Activated T-cell treated with anti-CD3 and anti-CD28 coated beads, Interleukin-2, amount 50 U/mL, for 1 hour (primary cell): ENCODE measurements around the gene PCBP4.

Experiments used
- DNase-seq: peaks from one replicate; pipeline ENCODE4 v3.0.0-alpha.2; 2020

Gene PCBP4

DNA sequence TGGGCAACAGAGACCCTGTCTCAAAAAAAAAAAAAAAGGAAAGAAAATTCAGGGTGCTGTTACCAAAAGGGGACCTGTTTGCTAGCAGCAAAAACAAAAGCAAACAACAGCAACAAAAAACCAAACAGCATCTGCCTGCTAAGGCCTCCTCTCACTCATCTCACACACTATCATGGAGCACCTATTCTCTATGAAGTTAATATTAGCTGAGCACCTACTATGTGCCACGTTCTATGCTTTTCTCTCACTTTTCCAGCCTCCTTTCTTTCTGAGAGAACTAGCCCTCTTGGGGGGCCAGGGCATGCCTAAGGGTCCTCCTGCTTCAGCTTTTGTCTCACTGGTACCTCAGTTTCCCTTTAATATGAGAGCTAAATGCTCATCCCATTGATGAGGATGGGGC, 12.5 kb downstream of the PCBP4 start:
- DNase-seq = no peak

DNA sequence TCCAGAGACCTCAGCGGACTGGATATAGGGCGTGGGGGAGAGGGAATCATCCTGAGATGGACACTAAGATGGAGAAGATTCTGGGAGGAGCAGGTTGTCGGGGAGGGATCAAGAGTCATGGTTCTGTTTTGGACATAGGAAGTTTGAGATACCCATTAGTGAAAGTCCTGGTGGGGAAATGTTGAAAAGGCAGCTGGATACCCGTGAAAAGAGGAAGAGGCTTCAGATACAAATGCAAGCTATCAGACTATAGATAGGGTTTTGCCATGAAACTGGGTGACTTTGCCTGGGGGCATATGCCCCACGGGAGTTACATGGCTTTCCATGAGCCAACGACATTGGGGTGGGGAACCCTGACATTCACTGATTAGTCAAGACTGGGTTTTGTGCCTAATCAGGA, 13.1 kb downstream of the PCBP4 start:
- no peak for DNase-seq

DNA sequence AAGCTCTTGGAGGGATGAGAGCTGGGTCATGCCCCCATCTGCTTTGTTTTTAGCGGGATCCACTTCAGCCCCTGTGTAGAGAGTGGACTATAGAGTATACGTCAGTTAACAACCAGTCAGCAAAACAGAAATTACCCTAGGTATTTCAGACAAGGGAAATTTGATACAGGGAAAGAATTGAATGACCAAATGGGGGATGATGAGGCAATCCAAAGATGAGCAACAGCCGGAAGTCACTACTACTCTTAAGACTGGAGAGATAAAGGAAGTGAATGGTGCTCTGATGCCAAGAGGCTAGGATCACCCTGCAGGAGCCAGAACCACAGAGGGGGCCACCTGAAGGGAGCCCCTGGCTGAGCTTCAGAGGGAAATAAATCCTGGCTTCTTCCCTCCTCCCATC, 13.8 kb downstream of the PCBP4 start:
- no peak for DNase-seq

DNA sequence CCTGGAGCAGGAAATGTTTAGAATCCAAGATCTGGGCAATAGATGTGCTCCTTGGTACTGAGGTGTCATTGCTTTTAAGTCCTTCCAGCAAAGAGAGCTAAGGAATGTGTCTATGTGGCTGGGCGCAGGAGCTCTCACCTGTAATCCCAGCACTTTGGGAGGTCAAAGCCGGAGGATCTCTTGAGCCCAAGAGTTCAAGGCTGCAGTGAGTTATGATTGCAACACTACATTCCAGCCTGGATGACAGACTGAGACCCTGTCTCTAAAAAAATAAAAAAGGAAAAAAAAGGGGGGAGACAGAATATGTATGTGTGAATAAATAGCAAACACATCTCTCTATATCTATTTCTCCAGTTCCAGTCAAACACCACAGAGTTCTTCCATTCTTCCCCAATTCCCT, 16.4 kb downstream of the PCBP4 start:
- no peak for DNase-seq

DNA sequence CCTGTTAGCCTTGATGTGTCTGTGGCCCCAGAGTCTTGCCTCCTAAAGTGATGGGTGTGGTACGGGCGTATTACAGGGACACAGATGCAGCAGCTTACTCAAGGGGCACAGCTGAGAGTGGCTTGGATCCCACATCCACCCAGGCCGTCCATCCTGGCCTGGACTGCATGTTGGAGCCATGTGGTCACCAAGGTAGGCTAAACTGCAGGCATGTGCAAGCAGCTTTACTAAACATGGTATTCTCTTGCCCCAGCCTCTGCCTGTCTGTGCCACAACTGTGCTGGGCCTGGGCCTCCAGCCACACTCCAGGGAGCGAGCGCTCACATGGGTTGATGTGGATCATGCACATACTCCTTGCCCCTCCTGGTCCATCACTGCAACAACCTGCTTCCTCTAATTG, 18.1 kb downstream of the PCBP4 start:
- DNase-seq = no peak

DNA sequence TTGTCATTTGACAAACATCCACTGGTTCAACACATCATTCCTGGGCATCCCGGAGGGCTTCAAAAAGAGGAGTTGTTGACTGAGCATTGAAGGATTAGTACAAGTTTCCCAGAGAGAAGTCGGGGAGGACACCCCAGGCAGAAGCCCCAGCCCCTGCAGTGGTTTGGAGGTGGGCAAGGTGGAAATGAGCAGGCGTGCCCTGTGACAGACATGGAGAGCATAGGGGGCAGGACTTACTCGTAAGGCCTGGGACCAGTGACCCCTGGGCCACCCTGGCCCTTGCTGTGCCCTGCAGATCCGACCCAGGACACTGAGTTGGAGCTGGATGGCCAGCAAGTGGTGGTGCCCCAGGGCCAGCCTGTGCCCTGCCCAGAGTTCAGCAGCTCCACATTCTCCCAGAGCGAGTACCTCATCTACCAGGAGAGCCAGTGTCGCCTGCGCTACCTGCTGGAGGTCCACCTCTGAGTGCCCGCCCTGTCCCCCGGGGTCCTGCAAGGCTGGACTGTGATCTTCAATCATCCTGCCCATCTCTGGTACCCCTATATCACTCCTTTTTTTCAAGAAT, 19.2 kb downstream of the PCBP4 start:
- no peak for DNase-seq

DNA sequence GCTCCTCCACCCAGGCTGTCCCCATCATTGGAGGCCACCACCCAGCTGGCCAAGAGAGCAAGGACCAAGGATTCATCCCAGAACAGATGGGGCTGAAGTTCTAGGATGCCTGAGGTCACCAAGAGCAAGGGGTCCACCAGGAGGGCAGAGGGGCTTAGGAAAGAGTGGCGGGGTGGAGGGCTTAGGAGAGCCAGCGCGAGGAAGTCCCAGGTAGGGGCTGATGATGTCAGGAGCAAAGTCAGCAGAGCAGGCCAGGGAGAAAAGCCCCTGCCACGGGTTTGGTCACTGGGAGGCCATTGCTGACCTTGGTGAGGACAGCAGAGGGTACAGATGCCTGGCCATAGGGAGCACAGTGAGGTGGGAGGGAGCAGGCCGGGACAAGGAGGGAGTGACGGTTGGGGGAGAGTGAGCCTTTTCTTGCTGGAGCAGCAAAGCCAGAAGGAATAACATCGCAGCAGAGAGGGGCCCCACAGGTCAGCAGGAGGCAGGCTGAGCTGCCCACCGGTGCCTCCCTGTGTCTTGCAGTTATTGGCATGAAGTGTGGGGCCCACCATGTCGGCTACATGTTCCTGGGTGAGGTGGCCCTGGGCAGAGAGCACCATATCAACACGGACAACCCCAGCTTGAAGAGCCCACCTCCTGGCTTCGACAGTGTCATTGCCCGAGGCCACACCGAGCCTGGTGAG, 19.9 kb downstream of the PCBP4 start:
- DNase-seq = peak; percentile 10

DNA sequence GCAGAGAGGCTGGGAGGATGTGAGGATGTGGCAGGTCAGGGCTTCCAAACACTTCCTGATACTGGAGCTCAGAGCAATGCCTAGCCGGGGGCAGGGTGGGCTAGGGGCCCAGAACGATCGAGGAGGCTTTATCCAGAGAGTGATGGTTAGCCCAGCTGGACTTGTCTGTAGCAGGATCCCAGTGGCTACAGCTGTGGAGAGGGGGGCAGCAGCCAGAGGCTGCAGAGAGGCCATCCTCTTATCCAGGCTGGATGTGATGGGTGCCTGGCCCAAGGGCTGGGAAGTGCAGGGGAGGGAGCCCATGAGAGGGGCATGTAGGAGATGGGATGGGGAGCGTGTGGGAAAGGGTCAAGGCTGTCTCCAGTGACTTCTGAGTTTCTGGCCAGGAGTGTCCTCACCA, 20.5 kb downstream of the PCBP4 start:
- peak; percentile 10 for DNase-seq

DNA sequence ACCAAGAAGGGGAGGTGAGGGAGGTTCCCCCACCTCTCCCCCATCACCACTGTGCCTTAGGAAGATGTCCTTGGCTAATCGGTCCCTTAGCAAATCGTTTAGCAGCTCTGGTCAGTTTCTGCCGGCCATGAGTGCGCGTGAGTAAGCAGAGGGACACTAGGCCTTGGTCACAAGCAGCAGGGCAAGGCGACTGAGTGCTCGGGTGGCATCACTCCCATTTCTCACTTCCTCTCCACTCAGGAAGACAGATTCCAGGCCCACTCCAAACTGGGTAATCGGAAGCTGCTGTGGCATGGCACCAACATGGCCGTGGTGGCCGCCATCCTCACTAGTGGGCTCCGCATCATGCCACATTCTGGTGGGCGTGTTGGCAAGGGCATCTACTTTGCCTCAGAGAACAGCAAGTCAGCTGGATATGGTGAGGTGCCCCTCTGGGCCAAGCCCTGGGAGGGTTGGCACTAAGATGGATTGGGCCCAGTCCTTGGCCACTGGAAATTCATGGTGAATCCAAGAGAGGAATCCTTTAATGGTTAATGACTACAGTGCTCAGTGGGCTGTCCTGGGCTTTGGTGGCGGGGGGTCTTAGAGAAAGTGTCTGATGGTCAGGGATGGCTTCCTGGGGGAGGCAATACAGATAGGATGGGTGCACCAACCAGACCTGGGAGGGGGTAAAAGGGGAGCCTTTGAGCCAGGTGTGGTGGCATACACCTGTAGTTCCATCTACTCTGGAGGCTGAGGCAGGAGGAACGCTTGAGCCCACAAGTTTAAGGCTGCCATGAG, 21.1 kb downstream of the PCBP4 start:
- DNase-seq = peak; percentile 6

DNA sequence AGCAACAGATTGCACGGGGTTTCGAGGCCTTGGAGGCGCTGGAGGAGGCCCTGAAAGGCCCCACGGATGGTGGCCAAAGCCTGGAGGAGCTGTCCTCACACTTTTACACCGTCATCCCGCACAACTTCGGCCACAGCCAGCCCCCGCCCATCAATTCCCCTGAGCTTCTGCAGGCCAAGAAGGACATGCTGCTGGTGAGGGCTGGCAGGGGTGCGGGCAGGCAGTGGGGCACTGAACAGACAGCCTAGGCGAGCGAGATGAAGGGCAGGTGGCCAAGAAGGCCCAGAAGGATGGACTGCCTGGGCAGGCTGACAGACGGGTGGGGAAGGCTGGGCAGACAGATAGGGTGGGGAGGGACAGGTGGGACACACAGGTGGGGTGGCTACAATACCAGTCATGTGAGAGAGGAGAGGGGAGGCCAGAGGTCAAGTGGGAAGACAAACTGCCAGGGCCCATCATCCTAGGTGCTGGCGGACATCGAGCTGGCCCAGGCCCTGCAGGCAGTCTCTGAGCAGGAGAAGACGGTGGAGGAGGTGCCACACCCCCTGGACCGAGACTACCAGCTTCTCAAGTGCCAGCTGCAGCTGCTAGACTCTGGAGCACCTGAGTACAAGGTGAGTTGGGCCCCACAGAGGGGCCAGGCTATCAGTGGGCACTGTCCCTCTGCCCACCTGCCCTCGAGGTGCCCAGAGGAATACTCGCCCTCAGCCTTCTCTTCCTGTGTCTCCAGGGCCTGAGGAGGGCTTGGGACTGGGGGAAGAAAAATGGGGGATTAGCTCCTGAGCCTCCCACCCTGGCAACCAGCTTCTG, 22.0 kb downstream of the PCBP4 start:
- DNase-seq = peak; percentile 9

DNA sequence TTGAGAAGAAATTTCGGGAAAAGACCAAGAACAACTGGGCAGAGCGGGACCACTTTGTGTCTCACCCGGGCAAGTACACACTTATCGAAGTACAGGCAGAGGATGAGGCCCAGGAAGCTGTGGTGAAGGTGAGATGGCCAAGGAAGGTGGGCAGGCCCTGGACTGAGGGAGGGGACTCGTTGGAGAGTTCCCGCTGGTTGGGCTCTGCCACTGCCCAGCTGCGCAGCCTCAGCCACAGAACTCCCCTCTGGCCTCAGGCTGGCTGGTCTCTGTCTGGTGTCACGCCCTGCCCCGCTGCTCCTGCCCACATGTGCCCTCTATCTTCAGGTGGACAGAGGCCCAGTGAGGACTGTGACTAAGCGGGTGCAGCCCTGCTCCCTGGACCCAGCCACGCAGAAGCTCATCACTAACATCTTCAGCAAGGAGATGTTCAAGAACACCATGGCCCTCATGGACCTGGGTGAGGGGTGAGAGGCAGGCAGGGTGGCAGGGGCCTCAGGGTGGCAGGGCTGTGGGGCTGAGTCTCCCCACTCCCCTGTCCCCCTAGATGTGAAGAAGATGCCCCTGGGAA, 22.7 kb downstream of the PCBP4 start:
- DNase-seq = no peak

DNA sequence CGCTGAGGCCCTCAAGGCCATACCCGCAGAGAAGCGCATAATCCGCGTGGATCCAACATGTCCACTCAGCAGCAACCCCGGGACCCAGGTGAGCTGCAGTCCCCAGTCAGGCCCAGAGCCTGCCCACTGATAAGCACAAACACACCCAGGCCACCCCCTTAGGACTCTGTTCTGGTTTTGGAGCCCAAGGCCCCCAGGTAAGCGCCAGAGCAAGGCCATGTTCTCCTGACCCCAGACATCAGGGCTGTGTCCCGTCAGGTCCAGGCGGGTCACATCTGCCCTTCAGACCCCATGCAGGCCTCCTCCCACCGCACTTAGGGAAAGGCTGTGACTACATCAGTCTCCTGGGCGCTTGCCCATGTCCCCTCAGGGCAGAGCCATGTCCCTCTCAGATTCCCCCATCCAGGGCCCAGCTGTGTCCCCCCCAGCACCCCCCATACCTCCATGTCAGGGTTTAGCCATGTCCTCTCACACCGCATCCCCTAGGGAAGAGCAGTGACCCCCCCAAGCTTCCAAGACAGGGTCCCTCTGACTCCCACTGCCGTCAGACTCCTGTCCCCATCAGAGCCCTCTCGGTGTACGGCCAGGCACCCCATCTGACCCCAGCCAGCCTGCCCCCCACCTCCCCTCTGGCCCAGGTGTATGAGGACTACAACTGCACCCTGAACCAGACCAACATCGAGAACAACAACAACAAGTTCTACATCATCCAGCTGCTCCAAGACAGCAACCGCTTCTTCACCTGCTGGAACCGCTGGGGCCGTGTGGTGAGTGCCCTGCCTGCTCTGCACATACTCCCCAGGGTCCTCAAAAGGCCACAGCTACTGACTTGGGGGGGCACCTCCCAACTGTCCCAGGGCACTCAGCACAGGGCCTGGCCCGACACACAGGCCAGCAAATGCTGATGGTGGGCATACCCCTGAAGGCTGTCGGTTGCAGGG, 23.5 kb downstream of the PCBP4 start:
- no peak for DNase-seq

DNA sequence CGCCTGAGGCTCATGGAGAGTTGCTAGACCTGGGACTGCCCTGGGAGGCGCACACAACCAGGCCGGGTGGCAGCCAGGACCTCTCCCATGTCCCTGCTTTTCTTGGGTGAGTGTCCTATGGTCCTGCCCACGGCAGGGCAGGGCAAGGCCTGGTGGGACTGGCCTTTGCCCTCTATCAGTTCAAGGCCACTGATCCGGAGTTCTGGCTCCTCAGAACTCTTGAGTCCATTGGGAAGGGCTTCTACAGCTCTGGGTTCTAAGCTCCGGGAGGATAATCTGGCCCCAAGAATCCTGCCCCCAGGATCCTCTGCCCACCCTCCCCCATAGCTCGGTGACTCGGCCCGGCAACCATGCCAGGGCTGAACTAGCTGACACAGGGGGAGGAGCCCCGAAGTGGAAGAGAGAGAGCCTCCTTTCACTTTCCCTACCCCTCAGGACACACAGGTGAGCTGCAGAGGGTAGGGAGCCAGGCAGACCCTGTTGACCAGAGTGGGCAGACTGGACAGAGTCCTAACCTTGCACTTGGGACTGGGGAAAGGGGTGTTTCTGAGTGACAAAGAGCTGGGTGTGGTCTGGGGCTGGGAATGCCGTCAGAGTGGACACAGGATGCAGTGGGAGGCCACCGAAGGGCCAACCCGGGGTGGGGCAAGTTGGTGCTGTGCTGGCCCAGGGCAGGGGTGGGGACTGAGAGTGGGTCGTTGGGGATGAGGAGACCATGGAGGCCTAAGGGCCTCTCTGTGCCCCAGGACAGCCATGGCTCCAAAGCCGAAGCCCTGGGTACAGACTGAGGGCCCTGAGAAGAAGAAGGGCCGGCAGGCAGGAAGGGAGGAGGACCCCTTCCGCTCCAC, 24.4 kb downstream of the PCBP4 start:
- peak; percentile 48 for DNase-seq

DNA sequence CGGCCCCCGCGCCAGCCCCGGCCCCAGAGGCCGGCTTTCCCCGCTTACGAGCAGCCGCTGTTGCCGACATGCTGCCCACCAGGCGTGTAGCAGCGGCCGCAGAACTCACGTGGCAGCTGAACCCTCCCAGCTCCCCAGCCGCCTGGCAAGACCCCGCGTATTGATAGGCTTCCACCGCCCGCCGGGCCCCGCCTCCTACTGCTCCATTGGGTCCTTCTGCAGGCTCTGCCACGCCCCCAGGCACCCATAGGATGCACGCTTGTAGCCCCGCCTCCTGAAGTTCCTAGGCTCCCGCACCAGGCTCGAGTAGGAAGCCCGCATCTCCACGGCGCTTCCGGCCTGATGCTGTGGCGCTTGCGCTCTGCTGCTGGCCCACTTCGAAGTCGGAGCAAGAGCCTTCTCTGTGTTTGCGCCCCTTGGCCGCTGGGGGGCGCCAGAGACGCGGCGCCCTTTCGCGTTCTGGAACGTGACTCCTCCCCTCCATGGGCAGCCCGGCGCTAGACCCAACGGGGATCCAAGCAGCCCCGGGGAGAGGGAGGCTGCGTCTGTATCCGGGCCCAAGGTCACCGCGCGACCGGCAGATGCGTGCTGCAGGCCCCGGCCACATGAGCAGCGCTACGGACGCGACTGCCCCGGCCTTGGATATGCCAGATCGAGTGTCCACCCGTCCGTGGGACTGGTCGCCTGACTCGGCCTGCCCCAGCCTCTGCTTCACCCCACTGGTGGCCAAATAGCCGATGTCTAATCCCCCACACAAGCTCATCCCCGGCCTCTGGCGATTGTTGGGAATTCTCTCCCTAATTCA, 25.3 kb downstream of the PCBP4 start, which contains the start of the genes PARP3 and RRP9:
Gene PARP3, plus strand, starts transcription at position 566 of the 805 bp plus-strand sequence. CDS start 993 bp downstream, outside the sequence.
Gene RRP9, minus strand, starts transcription at position 107 of the 805 bp plus-strand sequence. Its CDS starts 37 bp downstream, at position 70.
- DNase-seq = peak; percentile 98

DNA sequence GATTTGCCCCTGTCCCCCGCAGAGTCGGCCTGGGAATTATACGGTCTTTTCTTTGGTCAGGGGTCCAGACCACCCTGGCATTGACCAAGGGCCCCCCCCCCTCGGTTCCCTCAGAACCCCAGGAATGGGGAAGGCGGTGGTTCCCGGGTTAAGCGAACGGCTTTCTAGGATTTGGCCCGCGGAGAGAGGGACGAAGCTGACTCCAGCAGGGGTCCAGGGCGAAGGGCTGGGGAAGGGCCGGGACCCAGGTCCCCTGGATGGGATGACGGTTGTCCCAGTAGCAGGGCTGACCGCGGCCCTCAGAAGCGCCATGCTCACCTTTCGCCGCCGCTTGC, 25.8 kb downstream of the PCBP4 start:
- DNase-seq = no peak

DNA sequence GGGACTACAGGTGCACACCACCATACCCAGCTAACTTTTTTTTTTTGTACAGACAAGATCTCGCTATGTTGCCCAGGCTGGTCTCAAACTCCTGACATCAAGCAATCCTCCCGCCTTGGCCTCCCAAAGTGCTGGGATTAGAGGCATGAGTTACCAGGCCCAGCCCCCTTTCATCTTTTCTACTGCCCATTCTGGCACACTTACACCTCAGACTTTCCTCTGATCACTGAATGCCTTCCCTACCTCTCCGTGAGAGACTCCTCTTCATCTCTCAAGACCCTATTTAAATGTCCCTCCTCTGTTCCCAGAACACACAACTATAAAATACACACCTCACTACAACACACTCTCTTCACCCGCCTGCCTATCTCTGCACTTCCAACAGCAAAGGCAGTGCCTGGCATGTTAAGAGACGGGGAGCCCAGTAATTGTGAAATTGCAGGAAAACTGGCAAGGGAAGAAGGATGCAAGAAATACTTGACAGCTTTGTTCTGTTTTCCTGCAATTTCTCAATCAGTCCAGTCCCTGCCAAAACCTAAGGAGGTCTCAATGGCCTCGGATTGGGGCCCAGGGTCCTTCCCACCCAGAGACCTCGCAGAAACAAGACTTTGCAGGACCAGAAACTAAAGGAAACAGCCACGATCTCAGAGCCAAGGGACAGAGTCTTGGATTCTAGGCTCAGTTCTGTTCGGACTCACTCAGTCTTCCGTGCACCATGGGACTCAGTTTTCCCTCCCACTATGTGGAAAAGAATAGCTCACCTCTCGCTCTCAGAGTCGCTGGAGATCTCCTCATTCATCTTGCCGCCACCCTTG, 26.4 kb downstream of the PCBP4 start:
- no peak for DNase-seq

DNA sequence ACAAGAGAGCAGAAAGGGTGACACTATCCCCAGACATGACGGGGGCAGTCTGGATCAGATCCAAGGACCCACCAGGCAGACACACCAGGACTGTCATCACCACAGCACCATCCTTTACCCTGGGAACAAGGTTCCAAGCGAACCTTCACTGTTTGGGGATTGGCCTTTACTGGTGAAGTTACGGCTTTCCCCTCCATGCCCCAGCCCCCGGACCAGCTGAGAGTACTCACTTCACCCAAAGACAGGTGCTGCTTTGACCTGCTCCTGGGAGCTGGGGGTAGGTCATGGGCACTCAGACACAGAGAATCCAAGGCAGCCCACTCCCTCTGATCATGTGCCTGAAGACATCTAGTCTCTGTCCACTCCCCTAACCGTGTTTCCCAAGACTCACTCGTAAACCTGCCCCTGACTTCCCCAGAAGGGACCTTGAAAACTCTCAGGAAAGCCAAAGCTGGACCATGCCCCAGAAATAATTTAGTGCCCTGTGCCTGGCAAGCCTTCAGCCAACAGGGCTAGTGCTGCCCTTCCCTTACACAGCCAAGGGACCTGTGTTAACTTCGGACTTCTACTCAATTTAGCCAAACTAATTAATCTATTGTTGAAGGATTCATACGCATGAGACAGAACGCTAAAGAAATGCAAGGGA, 28.4 kb downstream of the PCBP4 start:
- DNase-seq = no peak
